Measurements from ENCODE around the gene NDUFA11.
"Not testable (repeated sequence)": the region's sequence is repeated elsewhere in the genome, so short reads cannot be mapped to it uniquely, and the experiment has no call there.

GRCh38 chr19:5883157-5883873, 20.3 kb downstream of the NDUFA11 start:
- not testable (repeated sequence) for TF ChIP-seq SP2 (tag by site-specific recombination; IDR thresholded peaks at IDR 0.05); ZNF362 (tag by site-specific recombination; IDR thresholded peaks at IDR 0.05); ZSCAN4 (tag by site-specific recombination; IDR thresholded peaks at IDR 0.05); CTCF (tag by site-specific recombination; IDR thresholded peaks at IDR 0.05); REPIN1 (tag by site-specific recombination; IDR thresholded peaks at IDR 0.05; ENCODE audit: low read depth); ZNF561 (tag by site-specific recombination; IDR thresholded peaks at IDR 0.05; ENCODE audit: borderline replicate concordance)
